GM12878 (cell line): Measurements from ENCODE around the gene RDM1. TPM values are rescaled to one million over a fixed set of nuclear protein-coding genes. Genes with fewer than 3 reads are reported as not detected.

ENCODE experiments used
- BHLHE40 ChIP-seq, 2 experiments: fragments of 450-650 bp in 1 of 2; IDR thresholded peaks; 2 replicates each; pipeline ENCODE4 v1.6.1; 2011 to 2017; ENCODE audit warnings: low read depth in 2 of 2, borderline replicate concordance in 1 of 2, improper control_type of control experiment in 1 of 2, low read length in 1 of 2, mild to moderate bottlenecking in 1 of 2
- CBFB ChIP-seq: IDR thresholded peaks from 2 replicates; pipeline ENCODE4 v1.6.1; 2016; ENCODE audit warnings: antibody characterized with exemption, low read depth
- CBX3 ChIP-seq: fragments of 200-600 bp; sonication (generic); IDR thresholded peaks from 2 replicates; pipeline ENCODE4 v1.6.1; 2016; ENCODE audit warnings: low read depth, borderline replicate concordance
- CHD2 ChIP-seq: IDR thresholded peaks from 2 replicates; pipeline ENCODE4 v1.6.1; 2011; ENCODE audit warnings: low read depth, low read length, improper control_type of control experiment, borderline replicate concordance
- CHD4 ChIP-seq: fragments of 200-600 bp; sonication (generic); IDR thresholded peaks from 2 replicates; pipeline ENCODE4 v1.6.1; 2016; ENCODE audit warnings: mild to moderate bottlenecking
- CREM ChIP-seq: IDR thresholded peaks from 2 replicates; pipeline ENCODE4 v1.6.1; 2014; ENCODE audit warnings: antibody characterized with exemption, low read depth
- EGR1 ChIP-seq, 2 experiments: IDR thresholded peaks; 1 replicate in 1 of 2; 2 replicates in 1 of 2; pipeline ENCODE4 v1.6.1; 2011 to 2012; ENCODE audit warnings: low read depth in 2 of 2, low read length in 2 of 2, borderline replicate concordance in 1 of 2, mild to moderate bottlenecking in 1 of 2, moderate library complexity in 1 of 2
- IKZF1 ChIP-seq: fragments of 450-650 bp; conservative IDR thresholded peaks from 2 replicates; pipeline ENCODE4 v1.6.1; 2017; ENCODE audit warnings: antibody characterized with exemption, mild to moderate bottlenecking
- IRF3 ChIP-seq: fragments of 450-650 bp; IDR thresholded peaks from 2 replicates; pipeline ENCODE4 v1.6.1; 2014; ENCODE audit warnings: mild to moderate bottlenecking
- MEF2B ChIP-seq: fragments of 450-650 bp; IDR thresholded peaks from 2 replicates; pipeline ENCODE4 v1.6.1; 2018; ENCODE audit warnings: mild to moderate bottlenecking, moderate library complexity; ENCODE audit not compliant: partially characterized antibody, poor library complexity, severe bottlenecking
- NBN ChIP-seq: fragments of 450-650 bp; IDR thresholded peaks from 2 replicates; pipeline ENCODE4 v1.6.1; 2016
- NFYB ChIP-seq: IDR thresholded peaks from 2 replicates; pipeline ENCODE4 v1.6.1; 2011; ENCODE audit warnings: low read depth, mild to moderate bottlenecking, low read length, improper control_type of control experiment, moderate library complexity; ENCODE audit not compliant: insufficient read depth
- POLR2A ChIP-seq: IDR thresholded peaks from 2 replicates; pipeline ENCODE4 v1.6.1; 2011; ENCODE audit warnings: low read depth, mild to moderate bottlenecking, low read length
- RELB ChIP-seq: fragments of 450-650 bp; IDR thresholded peaks from 2 replicates; pipeline ENCODE4 v1.6.1; 2017; ENCODE audit warnings: low read depth, mild to moderate bottlenecking, moderate library complexity
- SIX5 ChIP-seq: IDR thresholded peaks from 2 replicates; pipeline ENCODE4 v1.6.1; 2011; ENCODE audit warnings: mild to moderate bottlenecking, low read depth, low read length, moderate library complexity; ENCODE audit not compliant: severe bottlenecking
- TBL1XR1 ChIP-seq: IDR thresholded peaks from 2 replicates; pipeline ENCODE4 v1.6.1; 2012; ENCODE audit warnings: low read depth, low read length, improper control_type of control experiment
- ZBTB4 ChIP-seq: fragments of 450-650 bp; formaldehyde crosslinking; IDR thresholded peaks from 2 replicates; pipeline ENCODE4 v1.4.0; 2022; ENCODE audit warnings: mild to moderate bottlenecking, moderate library complexity
- polyA plus RNA-seq, 11 experiments: library from polyadenylated mRNA; depleted of rRNA in 4 of 11; unstranded in 6 of 11; stranded (reverse) in 5 of 11; fragments of >200 nt; fragmentation: Nextera tagmentation in 4 of 11; fragmentation: Illumina TruSeq in 1 of 11; extraction: Ambion mirVana in 4 of 11; extraction: Trizol in 1 of 11; gene quantifications; 1 replicate in 1 of 11; 2 replicates in 10 of 11; pipeline versions ENCODE4 v1.2.1 to v1.2.3, GENCODE V29; 2011 to 2016; ENCODE audit warnings: inconsistent platforms in 2 of 11, missing spikeins in 2 of 11, low read depth in 1 of 11
- total RNA-seq, 4 experiments: library from RNA; depleted of rRNA in 3 of 4; stranded (reverse); fragments of >200 nt in 3 of 4; fragmentation: Illumina TruSeq in 1 of 4; extraction: Trizol in 1 of 4; gene quantifications; 2 replicates each; pipeline versions ENCODE4 v1.2.1 to v1.2.3, GENCODE V29; 2013 to 2021
- TF ChIP-seq, protein P1 (sequence below): IDR thresholded peaks from 2 replicates; pipeline ENCODE4 v1.6.1; 2011; ENCODE audit warnings: low read depth, mild to moderate bottlenecking, low read length, moderate library complexity, borderline replicate concordance; ENCODE audit errors: extremely low read depth

Gene RDM1
- total and polyA plus RNA-seq, 10 of the 15 experiments (the other 5 are each of a cell fraction or from before 2014, with no cell fraction given), result 5.7 to 18.4 (median 10.7) TPM

DNA sequence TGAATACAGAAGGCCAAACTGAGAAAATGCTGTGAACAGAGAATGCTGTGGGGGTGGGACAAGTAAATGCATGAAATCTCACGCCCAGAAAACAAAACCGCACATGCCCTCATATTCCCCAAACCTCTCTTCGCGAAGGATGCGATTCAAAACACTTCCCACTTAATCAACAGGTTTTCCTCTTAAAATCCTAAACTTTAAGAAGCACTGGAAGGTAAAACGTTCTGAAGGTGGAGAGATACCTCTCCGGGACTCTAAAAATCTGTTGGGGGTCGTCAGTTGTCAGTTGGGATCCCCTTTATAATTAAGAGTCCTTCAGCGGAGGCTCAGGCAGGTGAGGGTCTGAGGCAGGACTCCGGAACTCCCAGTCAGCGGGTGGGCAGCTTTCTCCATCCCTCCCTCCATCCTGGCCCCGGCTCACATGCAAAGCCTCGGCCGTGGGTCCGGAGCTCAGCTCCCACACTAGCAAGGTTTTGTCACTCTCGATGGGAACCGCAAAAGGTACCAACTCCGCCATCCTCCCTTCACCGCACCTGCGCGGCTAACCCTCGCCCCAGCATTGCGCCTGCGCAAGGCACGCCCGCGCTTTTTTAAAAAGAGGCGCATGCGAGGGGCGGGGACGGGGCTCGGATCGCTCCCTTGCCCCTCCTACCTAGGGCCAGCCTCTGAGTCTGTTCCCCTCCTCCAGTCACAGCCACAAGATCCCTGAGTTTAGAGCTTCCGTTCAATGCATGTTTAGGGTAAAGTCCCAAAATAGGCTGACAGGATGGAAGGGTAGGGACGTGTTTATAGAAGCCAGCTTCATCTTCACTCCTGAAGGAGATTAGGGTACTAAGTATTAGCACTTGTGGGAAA, at the start of gene RDM1 (continued):
- peak; percentile 12; the same call in 1 of the 2 replicates for TF ChIP-seq RELB
- peak; percentile 56; the same call in 1 of the 2 replicates for TF ChIP-seq CHD2
- TF ChIP-seq TBL1XR1, result no peak
- peak; percentile 77 for TF ChIP-seq POLR2A
- peak; percentile 65 to 84 for TF ChIP-seq BHLHE40 (IDR thresholded peaks at IDR 0.05; ENCODE audit: borderline replicate concordance in 1 of 2, low read depth in 2 of 2, low read length in 1 of 2)
- no peak for TF ChIP-seq ZBTB4
- TF ChIP-seq IRF3, result 0 out of 2 replicates have a peak, but pooled peaks have one; percentile 17
- no peak for TF ChIP-seq SIX5
- TF ChIP-seq, protein P1, sequence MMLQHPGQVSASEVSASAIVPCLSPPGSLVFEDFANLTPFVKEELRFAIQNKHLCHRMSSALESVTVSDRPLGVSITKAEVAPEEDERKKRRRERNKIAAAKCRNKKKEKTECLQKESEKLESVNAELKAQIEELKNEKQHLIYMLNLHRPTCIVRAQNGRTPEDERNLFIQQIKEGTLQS, result no peak
- TF ChIP-seq IKZF1, result peak; percentile 83
- TF ChIP-seq NFYB, result no peak
- no peak for TF ChIP-seq NBN
- no peak for TF ChIP-seq CHD4
- no peak for TF ChIP-seq CREM
- TF ChIP-seq CBX3, result no peak
- TF ChIP-seq MEF2B, result no peak
- TF ChIP-seq EGR1 (IDR thresholded peaks at IDR 0.05; ENCODE audit: borderline replicate concordance in 1 of 2, low read depth in 2 of 2, low read length in 2 of 2), result peak in 1 of 2 experiments; percentile 69; a peak in 2 of 3 replicates
- TF ChIP-seq CBFB, result peak; percentile 55; the same call in 1 of the 2 replicates
